GM21526 (cell line): ENCODE results near the gene SENP1.

Experiments
- ATAC-seq: cut with Tn5 transposase; IDR thresholded peaks from one replicate; pipeline ENCODE4 v1.9.1; 2021; ENCODE audit warnings: moderate library complexity; ENCODE audit not compliant: unreplicated experiment, low FRiP score

SENP1 gene

GRCh38 chr12:48022180-48022521, 83.7 kb downstream of the SENP1 start:
- ATAC-seq: no peak

GRCh38 chr12:48021485-48022179, 84.2 kb downstream of the SENP1 start:
- ATAC-seq: no peak

GRCh38 chr12:48019639-48020265, 86.1 kb downstream of the SENP1 start:
- ATAC-seq: no peak

- ATAC-seq: no peak
Measured at GRCh38 chr12:48018618-48018995, 87.3 kb downstream of the SENP1 start.

GRCh38 chr12:48017921-48018617, 87.8 kb downstream of the SENP1 start:
- ATAC-seq: no peak

DNA sequence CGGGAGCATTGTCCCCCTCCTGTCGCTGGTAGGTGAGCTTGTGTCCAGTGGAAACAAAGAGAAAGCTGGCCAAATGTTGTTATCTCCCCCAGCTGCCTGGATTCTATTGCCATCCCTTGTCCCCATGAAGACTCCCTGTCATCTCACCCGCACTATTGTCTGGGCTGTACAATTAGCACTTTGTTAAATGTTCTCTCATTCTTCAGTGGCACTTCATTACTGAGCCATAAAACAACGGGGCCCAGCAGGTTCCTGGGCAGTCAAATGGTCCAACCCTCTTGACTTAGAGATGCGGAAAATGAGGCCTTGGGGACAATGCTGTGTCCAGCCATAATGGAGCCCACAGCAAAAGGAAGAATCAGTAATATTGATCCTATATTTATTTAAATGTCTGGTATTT, 88.4 kb downstream of the SENP1 start:
- no peak for ATAC-seq

DNA sequence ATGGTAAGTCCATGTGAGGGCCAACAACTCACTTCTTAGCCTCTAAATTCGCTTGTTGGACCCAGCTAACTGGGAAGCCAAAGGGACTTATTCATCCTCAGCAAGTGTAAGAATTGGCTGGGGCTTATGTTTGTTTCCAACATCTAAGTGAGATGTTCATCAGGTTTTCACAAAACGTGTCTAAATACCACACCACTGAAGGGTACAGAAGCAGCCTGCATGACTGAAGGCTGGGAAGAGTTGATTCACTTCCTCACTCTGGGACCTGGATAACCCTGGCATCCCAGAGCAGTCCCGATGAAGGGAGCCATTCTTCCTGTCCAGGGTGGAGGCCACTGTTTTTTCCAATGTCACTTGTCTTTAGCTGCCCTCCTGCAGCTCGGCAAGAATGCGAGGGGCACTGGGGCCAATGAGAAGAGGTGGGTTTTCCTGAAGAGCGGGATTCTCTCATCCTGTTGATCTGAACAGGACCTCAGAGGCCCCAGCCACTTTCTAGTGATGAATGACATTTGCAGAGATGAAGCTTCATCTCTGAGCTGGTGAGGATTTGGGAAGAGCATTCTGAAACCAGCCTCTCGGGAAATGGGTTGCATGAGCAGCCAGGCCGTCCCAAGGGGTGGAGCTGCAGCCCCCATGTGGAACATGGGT, 89.4 kb downstream of the SENP1 start:
- ATAC-seq: no peak

DNA sequence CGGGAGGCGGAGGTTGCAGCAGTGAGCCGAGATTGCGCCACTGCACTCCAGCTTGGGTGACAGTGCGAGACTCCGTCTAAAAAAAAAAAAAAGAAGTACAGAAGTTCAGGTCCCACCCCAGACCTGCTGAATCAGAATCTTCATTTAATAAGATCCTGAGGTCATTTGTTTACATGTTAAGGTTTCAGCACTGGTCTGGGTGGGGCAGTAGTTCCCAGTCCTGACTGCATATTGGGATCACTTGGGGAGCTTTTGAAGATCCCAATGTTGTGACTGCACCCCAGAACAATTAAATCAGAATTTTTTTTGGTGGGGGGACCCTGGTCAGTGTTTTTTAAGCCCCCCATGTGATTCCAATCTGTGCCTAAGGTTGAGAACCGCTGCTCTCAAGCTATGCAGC, 89.9 kb downstream of the SENP1 start:
- no peak for ATAC-seq

GRCh38 chr12:48015129-48015528, 90.8 kb downstream of the SENP1 start:
- ATAC-seq: no peak

- no peak for ATAC-seq
Measured at GRCh38 chr12:48013287-48013686, 92.6 kb downstream of the SENP1 start.

- no peak for ATAC-seq
Measured at GRCh38 chr12:48012070-48012469, 93.8 kb downstream of the SENP1 start.

GRCh38 chr12:48010366-48010970, 95.4 kb downstream of the SENP1 start:
- no peak for ATAC-seq

DNA sequence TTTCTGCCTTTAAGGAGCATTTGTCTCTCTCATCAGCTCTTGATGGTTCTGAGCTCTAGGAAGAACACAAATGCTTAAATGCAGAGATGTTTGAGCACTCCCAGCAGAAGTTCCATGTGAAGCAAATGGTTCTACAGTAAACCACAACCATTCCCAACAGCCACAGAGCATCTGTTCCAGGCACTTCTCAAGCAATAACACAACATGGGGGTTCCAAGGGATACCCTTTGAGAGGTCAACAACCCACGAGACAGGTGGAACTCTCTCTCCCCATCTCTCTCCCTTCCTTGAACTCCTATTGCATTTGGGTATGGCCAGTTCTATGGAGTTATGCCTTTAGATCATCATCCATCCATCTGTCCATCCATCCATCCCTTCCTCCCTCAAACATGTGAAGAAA, 96.4 kb downstream of the SENP1 start:
- no peak for ATAC-seq

DNA sequence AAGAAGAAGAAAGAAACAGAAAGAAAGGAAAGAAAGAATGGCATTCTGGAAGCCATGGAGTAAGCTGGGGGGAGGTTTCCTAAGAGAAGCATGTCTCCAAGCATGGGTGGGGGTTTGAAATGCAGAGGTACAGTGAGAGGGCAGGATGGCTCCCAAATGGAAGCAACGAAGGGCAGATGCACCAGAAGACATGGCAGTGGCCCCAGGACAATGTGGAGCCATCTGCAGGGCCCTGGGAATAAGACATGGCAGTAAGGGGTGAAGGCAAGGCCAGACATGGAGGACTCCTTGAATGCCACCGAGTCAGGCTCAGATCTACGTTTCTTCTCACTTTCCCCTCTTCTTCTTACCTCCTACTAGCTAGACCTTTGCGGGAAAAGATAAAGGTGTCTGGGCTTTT, 96.9 kb downstream of the SENP1 start:
- no peak for ATAC-seq

GRCh38 chr12:48008349-48008748, 97.5 kb downstream of the SENP1 start:
- ATAC-seq: no peak

DNA sequence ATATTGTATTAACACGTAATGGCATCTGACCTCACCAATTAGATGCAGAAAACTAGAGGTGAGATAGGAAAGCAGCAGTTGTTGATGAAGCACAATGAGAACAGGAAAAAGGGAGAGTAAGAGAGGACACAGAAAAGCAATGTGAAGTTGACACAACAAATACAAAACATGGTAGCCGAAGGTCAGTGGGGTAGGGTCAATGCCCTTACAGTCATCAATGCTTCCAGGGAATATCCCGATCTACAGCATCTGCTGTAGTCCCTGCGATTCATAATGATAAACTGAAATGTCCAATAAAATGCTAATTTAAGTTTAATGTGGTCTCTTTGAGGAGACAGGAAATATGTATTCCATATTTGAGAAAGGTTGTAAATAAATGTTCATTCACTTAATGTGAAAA, 98.7 kb downstream of the SENP1 start:
- ATAC-seq: no peak

DNA sequence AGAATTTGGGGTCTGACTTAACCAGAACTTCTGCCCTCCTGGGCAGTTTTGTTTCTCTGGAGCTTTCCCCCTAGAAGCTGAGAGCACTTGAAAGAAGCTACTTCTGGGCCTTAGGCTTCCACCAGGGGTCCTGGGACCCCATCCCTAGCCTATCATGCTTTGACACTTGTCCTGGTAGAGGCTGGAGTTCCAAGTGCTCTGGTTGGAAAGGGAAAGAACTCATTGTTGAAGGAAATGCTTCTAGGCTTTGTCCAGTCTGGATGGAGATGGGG, 100.2 kb downstream of the SENP1 start:
- ATAC-seq: no peak

- ATAC-seq: no peak
Measured at GRCh38 chr12:48005001-48005749, 100.7 kb downstream of the SENP1 start.

DNA sequence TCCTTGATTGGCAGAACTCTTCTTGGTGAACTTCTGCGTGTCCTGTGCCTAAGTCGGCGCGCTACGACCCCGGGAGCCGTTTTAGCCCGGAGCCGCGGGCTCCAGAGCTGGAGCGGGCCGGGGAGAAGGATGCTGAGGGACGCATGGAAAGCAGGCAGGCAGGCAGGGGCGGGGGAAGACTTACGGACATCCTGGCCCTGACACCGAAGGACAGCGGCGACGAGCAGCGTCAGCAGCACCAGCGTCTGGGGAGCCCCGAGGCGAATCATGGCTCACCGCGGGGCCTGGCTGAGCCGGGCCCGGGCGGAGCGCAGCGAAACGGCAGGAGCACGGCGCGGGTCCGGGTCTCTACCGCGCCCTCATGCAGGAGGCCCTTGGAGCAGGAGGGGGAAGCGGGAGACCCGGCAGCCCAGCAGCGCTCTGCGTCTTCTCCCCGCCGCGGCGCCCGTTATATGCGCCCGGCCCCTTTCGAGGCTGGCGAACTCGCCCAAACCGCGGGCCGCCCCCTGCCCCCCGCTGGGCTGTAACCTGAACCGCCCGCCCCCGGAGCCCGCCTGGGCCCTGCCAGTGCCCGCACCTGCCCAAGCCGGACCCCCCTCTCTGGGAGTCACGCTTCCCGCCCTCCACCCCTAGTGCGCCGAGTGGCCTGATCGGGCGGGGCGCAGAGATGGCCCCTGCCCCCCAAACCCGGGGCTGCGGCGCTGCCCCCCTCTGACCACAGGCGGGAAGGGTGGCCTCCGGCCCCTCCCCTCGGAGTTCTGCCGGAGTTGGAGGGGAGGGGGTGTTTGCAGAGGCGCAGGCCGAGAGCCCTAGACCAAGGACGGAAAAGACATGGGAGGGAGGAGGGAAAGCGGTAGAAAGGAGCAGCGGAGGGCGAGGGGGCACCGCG, 101.6 kb downstream of the SENP1 start, which contains the start of gene COL2A1:
Gene COL2A1 (minus strand): TSS at position 424 of the 889 bp plus-strand sequence. CDS start 155 bp downstream, at position 269.
- no peak for ATAC-seq
